Fibroblast of gingiva (primary cell): Measurements from ENCODE around the gene ABHD6.
A peak's percentile ranks its signal among the peaks of the same experiment; 100 is the strongest.
"Not testable (repeated sequence)": the region's sequence is repeated elsewhere in the genome, so short reads cannot be mapped to it uniquely, and the experiment has no call there.

Source experiments
- DNase-seq: peaks from one replicate; pipeline ENCODE4 v3.0.0-alpha.2; 2011; ENCODE audit warnings: low read depth

Gene ABHD6

GRCh38 chr3:58323529-58324390 lies 86.2 kb downstream of the ABHD6 start:
- DNase-seq = no peak

GRCh38 chr3:58324391-58325390 lies 87.1 kb downstream of the ABHD6 start:
- no peak for DNase-seq

DNA sequence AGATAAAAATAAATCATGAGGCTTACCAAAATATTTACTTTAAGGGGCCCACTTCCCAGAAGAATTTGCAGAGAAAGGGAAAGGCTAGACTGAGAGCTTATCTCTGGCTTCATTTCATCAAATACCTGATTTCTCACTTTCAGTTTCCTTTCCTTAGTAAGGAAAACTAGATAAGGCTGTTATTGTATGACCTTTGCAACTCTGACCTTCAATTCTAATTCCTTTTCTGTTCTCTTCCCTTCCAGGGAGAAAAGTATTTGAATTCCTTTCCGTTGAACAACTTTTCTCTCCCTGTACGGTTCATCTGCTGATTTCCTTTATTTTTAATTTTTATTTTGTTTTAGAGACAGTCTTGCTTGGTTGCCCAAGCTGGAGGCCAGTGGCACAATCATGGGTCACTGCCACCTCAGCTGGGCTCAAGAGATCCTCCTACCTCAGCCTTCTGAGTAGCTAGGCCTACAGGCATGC lies 88.0 kb downstream of the ABHD6 start:
- DNase-seq = no peak

- no peak for DNase-seq
Observed at GRCh38 chr3:58326267-58326900, 88.8 kb downstream of the ABHD6 start.

DNA sequence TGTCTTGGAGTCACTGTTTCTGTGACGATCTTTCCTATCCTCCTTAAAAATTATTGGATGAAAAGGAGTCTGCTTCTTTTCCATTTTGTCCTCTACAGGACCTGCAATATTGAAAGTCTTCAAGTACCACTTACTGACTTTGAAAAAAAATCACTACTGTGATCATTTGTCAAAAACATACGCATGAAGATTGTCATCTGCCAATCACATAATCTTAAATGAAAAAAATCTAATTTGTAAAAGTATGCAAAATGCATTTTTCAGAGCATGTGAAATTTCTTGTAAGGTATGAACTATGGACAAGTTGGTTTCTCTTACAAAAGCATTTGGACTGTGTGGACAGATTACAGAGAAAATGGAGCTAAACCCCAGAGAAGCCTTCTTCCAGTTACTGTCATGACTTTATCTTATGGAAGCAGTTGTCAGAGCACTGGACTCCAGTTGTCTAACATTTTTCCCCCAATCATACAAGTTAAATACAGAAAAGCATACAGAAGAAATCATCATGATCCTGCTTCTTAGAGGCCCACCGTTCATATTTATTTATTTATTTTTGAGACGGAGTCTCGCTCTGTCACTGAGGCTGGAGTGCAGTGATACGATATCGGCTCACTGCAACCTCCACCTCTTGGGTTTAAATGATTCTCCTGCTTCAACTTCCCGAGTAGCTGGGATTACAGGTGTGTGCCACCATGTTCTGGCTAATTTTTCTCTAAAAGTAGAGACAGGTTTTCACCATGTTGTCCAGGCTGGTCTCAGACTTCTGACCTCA lies 91.7 kb downstream of the ABHD6 start:
- no peak for DNase-seq

DNA sequence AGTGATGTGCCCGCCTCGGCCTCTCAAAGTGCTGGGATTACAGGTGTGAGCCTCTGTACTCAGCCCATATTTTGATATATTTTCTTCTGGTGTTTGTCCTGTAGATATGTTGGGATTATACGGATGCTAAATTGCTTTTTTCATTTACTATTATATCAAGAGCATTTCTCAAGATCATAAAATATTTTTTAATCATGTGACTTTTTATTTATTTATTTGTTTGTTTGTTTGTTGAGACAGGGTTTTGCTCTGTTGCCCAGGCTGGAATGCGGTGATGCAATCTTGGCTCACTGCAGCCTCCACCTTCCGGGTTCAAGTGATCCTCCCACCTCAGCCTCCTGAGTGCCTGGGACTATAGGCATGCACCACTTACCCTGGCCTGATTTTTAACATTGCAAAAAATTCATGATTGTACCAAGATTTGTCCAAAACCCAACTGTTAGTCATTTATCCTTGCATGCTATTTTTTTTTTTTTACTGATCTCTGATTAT lies 92.4 kb downstream of the ABHD6 start:
- no peak for DNase-seq

DNA sequence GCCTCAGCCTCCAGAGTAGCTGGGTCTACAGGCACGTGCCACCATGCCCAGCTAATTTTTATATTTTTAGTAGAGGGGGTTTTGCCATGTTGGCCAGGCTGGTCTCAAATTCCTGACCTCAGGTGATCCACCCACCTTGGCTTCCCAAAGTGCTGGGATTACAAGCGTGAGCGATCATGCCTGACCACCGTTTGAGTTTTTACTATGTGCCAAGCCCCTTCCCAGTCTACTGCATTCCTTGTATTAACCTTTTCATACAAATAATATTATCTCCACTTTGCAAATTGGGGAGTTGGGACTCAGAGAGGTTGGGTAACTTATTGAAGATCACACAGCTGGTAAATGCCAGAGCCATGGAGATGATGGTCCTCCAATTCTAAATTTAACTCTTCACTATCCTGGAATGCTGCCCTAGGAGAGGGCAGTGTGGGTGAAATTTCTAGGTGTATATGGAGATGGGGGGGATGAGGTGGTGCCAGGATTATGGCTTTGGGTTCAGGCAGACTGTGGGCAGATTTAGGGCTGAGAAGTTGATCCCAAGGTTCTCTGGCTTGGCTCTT lies 94.1 kb downstream of the ABHD6 start:
- DNase-seq = no peak

- DNase-seq = peak; percentile 86
Observed at GRCh38 chr3:58332575-58333188, 95.1 kb downstream of the ABHD6 start, which contains the start of gene PXK. PXK (plus strand) TSS chr3:58332892; CDS start chr3:58332989, 97 bp downstream.

- DNase-seq = no peak
Observed at GRCh38 chr3:58333206-58334012, 95.8 kb downstream of the ABHD6 start.

GRCh38 chr3:58334013-58334321 lies 96.4 kb downstream of the ABHD6 start:
- DNase-seq = no peak

- DNase-seq = no peak
Observed at GRCh38 chr3:58334506-58334884, 96.9 kb downstream of the ABHD6 start.

DNA sequence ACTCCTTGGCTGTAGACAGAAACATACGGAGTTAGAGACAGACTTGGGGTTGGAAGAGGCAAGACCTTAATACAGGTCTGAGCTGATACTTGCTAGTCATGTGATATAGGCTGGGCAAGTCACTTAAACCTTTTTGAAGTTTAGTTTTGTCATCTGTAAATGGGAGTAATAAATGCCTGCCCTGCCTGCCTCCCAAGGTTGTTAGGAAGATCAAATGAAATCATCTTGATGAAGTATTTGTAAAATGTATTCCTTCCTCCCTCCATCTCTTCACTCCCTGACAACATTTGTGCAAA lies 98.0 kb downstream of the ABHD6 start:
- no peak for DNase-seq

DNA sequence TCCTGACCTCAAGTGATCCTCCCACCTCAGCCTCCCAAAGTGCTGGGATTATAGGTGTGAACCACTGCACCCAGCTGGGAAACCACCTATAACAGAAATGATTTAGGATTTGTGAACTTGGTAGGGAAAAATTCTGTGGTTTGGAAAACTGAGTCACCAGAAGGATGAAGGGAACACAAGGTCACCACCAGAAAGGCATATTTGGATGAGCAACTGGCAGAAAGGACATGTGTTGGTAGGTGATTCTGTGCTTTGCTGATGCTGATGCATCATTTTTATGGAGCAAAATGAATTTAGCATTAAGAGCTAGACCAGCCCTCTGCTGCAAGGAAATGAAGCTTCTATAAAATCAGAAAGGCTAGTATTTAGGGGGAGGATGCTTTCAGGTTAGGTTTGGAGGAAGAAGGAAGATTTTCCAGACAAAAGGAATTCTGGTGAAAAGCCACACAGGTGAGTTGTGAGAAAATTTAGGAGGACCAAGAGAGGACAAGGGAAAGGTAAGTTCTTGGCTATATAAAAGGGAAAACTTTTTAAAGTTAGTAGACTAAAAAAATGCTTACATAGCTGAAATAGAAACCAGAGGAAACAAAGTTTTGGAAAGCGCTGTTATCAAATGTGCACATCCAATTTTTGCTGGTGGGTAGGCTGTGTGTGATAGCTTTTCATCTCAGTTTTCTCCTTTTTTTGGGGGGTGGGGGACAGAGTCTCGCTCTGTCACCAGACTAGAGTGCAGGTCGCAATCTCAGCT lies 98.7 kb downstream of the ABHD6 start:
- peak; percentile 46 for DNase-seq

- no peak for DNase-seq
Observed at GRCh38 chr3:58337190-58337589, 99.6 kb downstream of the ABHD6 start.

- not testable (repeated sequence) for DNase-seq
Observed at GRCh38 chr3:58339146-58339545, 101.6 kb downstream of the ABHD6 start.

- DNase-seq = no peak
Observed at GRCh38 chr3:58340594-58341244, 103.1 kb downstream of the ABHD6 start.

- no peak for DNase-seq
Observed at GRCh38 chr3:58341376-58341775, 103.8 kb downstream of the ABHD6 start.

DNA sequence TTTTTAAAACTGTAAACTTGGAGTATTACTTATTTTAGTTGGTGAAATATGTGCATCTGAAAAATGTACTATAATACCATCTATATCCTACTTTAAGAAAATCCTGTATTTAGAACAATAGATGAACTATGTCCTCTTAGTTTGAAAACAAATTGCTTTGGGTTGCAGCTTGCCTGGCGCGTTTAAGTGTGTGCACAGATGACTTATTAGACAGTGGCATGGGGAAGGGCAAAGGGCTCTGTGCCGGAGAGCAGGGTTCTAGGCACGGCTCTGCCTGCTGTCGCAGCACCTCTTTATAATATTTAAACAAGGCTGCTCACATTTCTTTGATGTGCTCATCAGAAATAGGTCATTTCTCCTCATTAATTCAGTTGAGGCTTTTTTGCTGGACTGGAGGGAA lies 105.1 kb downstream of the ABHD6 start:
- no peak for DNase-seq
